Brain microvascular endothelial cell (primary cell): ENCODE measurements around the gene ADGRD1.

ENCODE experiments used
- DNase-seq: peaks from one replicate; pipeline ENCODE4 v3.0.0-alpha.2; 2020
- H3K27ac ChIP-seq: fragments of 250-450 bp; sonication (Bioruptor Pico); 2 replicates; pipeline ENCODE4 v1.5.1; 2020; ENCODE audit warnings: mild to moderate bottlenecking, moderate library complexity
- H3K27me3 ChIP-seq: fragments of 250-450 bp; sonication (Bioruptor Pico); replicated peaks from 2 replicates; pipeline ENCODE4 v1.5.1; 2020; ENCODE audit warnings: mild to moderate bottlenecking
- H3K36me3 ChIP-seq: fragments of 250-450 bp; sonication (Bioruptor Pico); replicated peaks from 2 replicates; pipeline ENCODE4 v1.5.1; 2020; ENCODE audit warnings: mild to moderate bottlenecking
- H3K4me3 ChIP-seq: 2 replicates; pipeline ENCODE4 v1.5.1; 2011; ENCODE audit warnings: low read depth, mild to moderate bottlenecking, control low read depth, low read length, moderate library complexity
- in situ Hi-C: cut with HindIII; loops from 2 replicates; pipeline ENCODE4 v1.10.0; 2017; ENCODE audit warnings: low sequenced_read_pairs, low pct_ligation_motif_present
- TF ChIP-seq, protein P1 (sequence below): IDR thresholded peaks from 2 replicates; pipeline ENCODE4 v1.5.1; 2011; ENCODE audit warnings: low read depth, mild to moderate bottlenecking, moderate library complexity, low read length, control low read depth, inconsistent platforms; ENCODE audit errors: missing control alignments

Gene ADGRD1

DNA sequence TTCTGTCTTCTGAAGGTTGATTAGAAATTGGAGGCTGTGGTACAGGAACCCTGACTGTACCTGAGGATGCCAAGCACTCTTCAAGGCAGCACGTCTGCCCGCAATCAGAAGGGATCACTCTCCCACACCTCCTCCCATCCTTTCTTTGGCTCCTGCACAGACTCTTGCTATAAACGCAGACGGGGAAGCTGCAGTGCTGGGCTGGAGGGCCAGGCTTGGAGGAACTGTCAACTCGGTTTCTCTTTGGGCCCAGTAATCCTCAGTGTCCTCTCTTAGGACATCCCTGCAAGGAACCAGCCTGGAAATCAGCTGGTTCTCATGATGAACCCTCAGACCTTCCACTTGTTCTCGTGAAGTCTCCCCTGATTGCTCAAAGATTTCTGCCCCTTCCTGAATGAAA lies 201.4 kb downstream of the ADGRD1 start:
- Histone ChIP-seq H3K27me3 (no peaks in the 10 kb centered on the region), H3K4me3 (no peak overlapping the region), H3K27ac (no peak overlapping the region), H3K36me3 (no peaks in the 10 kb centered on the region)
- in situ Hi-C loops, result no loop called here
- no peak for DNase-seq
- TF ChIP-seq, protein P1, sequence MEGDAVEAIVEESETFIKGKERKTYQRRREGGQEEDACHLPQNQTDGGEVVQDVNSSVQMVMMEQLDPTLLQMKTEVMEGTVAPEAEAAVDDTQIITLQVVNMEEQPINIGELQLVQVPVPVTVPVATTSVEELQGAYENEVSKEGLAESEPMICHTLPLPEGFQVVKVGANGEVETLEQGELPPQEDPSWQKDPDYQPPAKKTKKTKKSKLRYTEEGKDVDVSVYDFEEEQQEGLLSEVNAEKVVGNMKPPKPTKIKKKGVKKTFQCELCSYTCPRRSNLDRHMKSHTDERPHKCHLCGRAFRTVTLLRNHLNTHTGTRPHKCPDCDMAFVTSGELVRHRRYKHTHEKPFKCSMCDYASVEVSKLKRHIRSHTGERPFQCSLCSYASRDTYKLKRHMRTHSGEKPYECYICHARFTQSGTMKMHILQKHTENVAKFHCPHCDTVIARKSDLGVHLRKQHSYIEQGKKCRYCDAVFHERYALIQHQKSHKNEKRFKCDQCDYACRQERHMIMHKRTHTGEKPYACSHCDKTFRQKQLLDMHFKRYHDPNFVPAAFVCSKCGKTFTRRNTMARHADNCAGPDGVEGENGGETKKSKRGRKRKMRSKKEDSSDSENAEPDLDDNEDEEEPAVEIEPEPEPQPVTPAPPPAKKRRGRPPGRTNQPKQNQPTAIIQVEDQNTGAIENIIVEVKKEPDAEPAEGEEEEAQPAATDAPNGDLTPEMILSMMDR, result no peak

- TF ChIP-seq, protein P1, result no peak
- in situ Hi-C loops, result no loop called here
Observed at GRCh38 chr12:131157743-131158142, 204.0 kb downstream of the ADGRD1 start.

GRCh38 chr12:131159660-131160059 lies 206.0 kb downstream of the ADGRD1 start:
- in situ Hi-C loops, result no loop called here
- Histone ChIP-seq H3K27ac (no peak overlapping the region), H3K4me3 (no peak overlapping the region), H3K36me3 (no peaks in the 10 kb centered on the region), H3K27me3 (no peaks in the 10 kb centered on the region)
- DNase-seq, result no peak
- TF ChIP-seq, protein P1, result no peak

More at GRCh38 chr12:131157743-131158142, 204.0 kb downstream of the ADGRD1 start:
- no peaks in the 10 kb centered on the region for H3K27me3 ChIP-seq
- H3K4me3 ChIP-seq, result no peak overlapping the region
- H3K27ac ChIP-seq, result no peak overlapping the region
- no peaks in the 10 kb centered on the region for H3K36me3 ChIP-seq
- DNase-seq, result no peak

DNA sequence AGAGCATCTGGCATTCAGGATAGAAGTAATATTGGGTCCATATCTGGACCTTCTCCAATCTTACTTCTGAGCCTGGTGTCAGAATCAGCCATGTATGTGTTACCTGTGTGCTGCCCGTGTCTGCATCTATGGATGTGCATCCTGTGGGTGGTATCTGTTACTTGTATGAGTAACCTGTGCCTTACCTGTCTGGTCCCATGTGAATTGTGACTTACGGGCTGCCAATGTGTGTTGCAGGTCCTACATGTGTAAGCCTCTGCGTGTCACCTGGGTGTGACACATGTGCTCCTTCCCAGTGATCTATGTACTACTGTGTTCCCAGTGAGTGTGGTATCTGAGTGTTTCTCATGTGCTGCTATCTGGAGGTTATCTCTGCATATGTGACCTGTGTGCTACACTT lies 208.4 kb downstream of the ADGRD1 start:
- Histone ChIP-seq H3K4me3 (no peak overlapping the region), H3K27ac (no peak overlapping the region), H3K27me3 (no peaks in the 10 kb centered on the region), H3K36me3 (no peaks in the 10 kb centered on the region)
- DNase-seq, result no peak
- in situ Hi-C loops, result no loop called here
- TF ChIP-seq, protein P1, result no peak

- Histone ChIP-seq H3K27ac (no peak overlapping the region), H3K27me3 (no peaks in the 10 kb centered on the region), H3K4me3 (no peak overlapping the region), H3K36me3 (no peaks in the 10 kb centered on the region)
- in situ Hi-C loops, result no loop called here
- DNase-seq, result no peak
- TF ChIP-seq, protein P1, result no peak
Observed at GRCh38 chr12:131163189-131163738, 209.6 kb downstream of the ADGRD1 start.
